IMR-90 (cell line): ENCODE results near the gene KRT27. TPM values are rescaled to one million over a fixed set of nuclear protein-coding genes. Genes with fewer than 3 reads are reported as not detected.

Experiments
- ATAC-seq: fragments of 200-7000 bp; cut with Tn5 transposase; 2 replicates; pipeline ENCODE4 v1.9.1; 2020; ENCODE audit warnings: low read depth, mild to moderate bottlenecking, moderate library complexity
- BruUV-seq: library from RNA; stranded (reverse); fragments of 400-500 nt; replicated peaks from 2 replicates; lab custom pipeline; 2021; lab: Mats Ljungman, UMichigan
- CTCF ChIA-PET: fragments of 300-600 bp; formaldehyde crosslinking; extraction: SDS; loops from one replicate; lab custom pipeline; 2021; ENCODE audit warnings: antibody characterized with exemption; lab: Yijun Ruan, JAX
- POLR2A ChIA-PET: fragments of 300-600 bp; sonication (Branson Sonifier 250); formaldehyde crosslinking; loops from one replicate; lab custom pipeline; 2022; ENCODE audit warnings: antibody characterized with exemption; ENCODE audit not compliant: unreplicated experiment; lab: Charles Lee
- DNase-seq: peaks from one replicate; pipeline ENCODE4 v3.0.0; 2013
- H2AFZ ChIP-seq: replicated peaks from 2 replicates; pipeline ENCODE3; 2013; ENCODE audit warnings: low read length, mild to moderate bottlenecking; ENCODE audit not compliant: poor library complexity
- H2AK5ac ChIP-seq: 2 replicates; pipeline ENCODE4 v1.6.1; 2013; ENCODE audit warnings: low read depth, low read length, inconsistent platforms
- H2AK9ac ChIP-seq: replicated peaks from 2 replicates; pipeline ENCODE3; 2013; ENCODE audit warnings: mild to moderate bottlenecking, low read depth, low read length, moderate library complexity; ENCODE audit not compliant: poor library complexity
- H2BK120ac ChIP-seq: 2 replicates; pipeline ENCODE4 v1.6.1; 2013; ENCODE audit warnings: low read depth, low read length, inconsistent platforms
- H2BK15ac ChIP-seq: 3 replicates; pipeline ENCODE4 v1.6.1; 2013; ENCODE audit warnings: low read depth, low read length, inconsistent platforms
- H2BK20ac ChIP-seq: 2 replicates; pipeline ENCODE4 v1.6.1; 2013; ENCODE audit warnings: low read depth, mild to moderate bottlenecking, inconsistent platforms, low read length, moderate library complexity
- H2BK5ac ChIP-seq: 2 replicates; pipeline ENCODE4 v1.6.1; 2013; ENCODE audit warnings: mild to moderate bottlenecking, low read depth, low read length, inconsistent platforms; ENCODE audit not compliant: poor library complexity, severe bottlenecking
- H3K14ac ChIP-seq: replicated peaks from 2 replicates; pipeline ENCODE4 v1.6.1; 2013; ENCODE audit warnings: low read depth, low read length, inconsistent platforms
- H3K18ac ChIP-seq: 2 replicates; pipeline ENCODE4 v1.6.1; 2013; ENCODE audit warnings: low read depth, low read length, control low read depth
- H3K23ac ChIP-seq: 2 replicates; pipeline ENCODE4 v1.6.1; 2013; ENCODE audit warnings: low read depth, low read length, inconsistent platforms
- H3K27ac ChIP-seq: 2 replicates; pipeline ENCODE4 v1.5.1; 2013; ENCODE audit warnings: mild to moderate bottlenecking, control low read depth, low read length; ENCODE audit not compliant: insufficient read depth
- H3K27me3 ChIP-seq: 2 replicates; pipeline ENCODE4 v1.6.1; 2013; ENCODE audit warnings: low read length; ENCODE audit not compliant: control insufficient read depth, insufficient read depth
- H3K36me3 ChIP-seq: 2 replicates; pipeline ENCODE4 v1.6.1; 2013; ENCODE audit warnings: low read length, mixed read lengths; ENCODE audit not compliant: control insufficient read depth, insufficient read depth
- H3K4ac ChIP-seq: 2 replicates; pipeline ENCODE4 v1.6.1; 2013; ENCODE audit warnings: low read depth, low read length, inconsistent platforms
- H3K4me1 ChIP-seq: 2 replicates; pipeline ENCODE4 v1.6.1; 2013; ENCODE audit warnings: low read length, mixed read lengths; ENCODE audit not compliant: control insufficient read depth, insufficient read depth
- H3K4me2 ChIP-seq: 2 replicates; pipeline ENCODE4 v1.6.1; 2013; ENCODE audit warnings: low read depth, mild to moderate bottlenecking, control low read depth, low read length, moderate library complexity
- H3K4me3 ChIP-seq: 2 replicates; pipeline ENCODE4 v1.5.1; 2013; ENCODE audit warnings: low read depth, mild to moderate bottlenecking, control low read depth, low read length, moderate library complexity; ENCODE audit not compliant: insufficient read depth
- H3K56ac ChIP-seq: 2 replicates; pipeline ENCODE4 v1.6.1; 2013; ENCODE audit warnings: low read length, inconsistent platforms; ENCODE audit not compliant: insufficient read depth; ENCODE audit errors: extremely low read depth
- H3K79me1 ChIP-seq, 2 experiments: 2 replicates each; pipeline ENCODE4 v1.6.1; 2013; ENCODE audit warnings: low read length in 2 of 2, inconsistent platforms in 1 of 2, low read depth in 1 of 2
- H3K9ac ChIP-seq: 2 replicates; pipeline ENCODE4 v1.6.1; 2013; ENCODE audit warnings: low read depth, low read length, control low read depth
- H3K9me1 ChIP-seq: 2 replicates; pipeline ENCODE4 v1.6.1; 2013; ENCODE audit warnings: low read length, inconsistent platforms; ENCODE audit not compliant: insufficient read depth
- H3K9me3 ChIP-seq: 2 replicates; pipeline ENCODE4 v1.6.1; 2013; ENCODE audit warnings: low read length; ENCODE audit not compliant: control insufficient read depth, insufficient read depth
- H4K20me1 ChIP-seq: 2 replicates; pipeline ENCODE4 v1.6.1; 2013; ENCODE audit warnings: low read length, inconsistent platforms; ENCODE audit not compliant: insufficient read depth
- H4K5ac ChIP-seq: 2 replicates; pipeline ENCODE4 v1.6.1; 2013; ENCODE audit warnings: mild to moderate bottlenecking, low read depth, low read length, control low read depth
- H4K8ac ChIP-seq, 2 experiments: 2 replicates each; pipeline ENCODE4 v1.6.1; 2013; ENCODE audit warnings: low read depth in 2 of 2, low read length in 2 of 2, control low read depth in 1 of 2, inconsistent platforms in 1 of 2
- H4K91ac ChIP-seq: 2 replicates; pipeline ENCODE4 v1.6.1; 2013; ENCODE audit warnings: low read depth, low read length, inconsistent platforms; ENCODE audit not compliant: insufficient read depth
- CHD1 ChIP-seq: IDR thresholded peaks from 2 replicates; pipeline ENCODE4 v1.6.1; 2012; ENCODE audit warnings: low read depth, low read length, improper control_type of control experiment
- WGBS, 2 experiments: methylation state at CpG; one replicate each; pipeline versions ENCODE4 v1.1.5 to v1.1.7; 2013; ENCODE audit warnings: missing lambda C conversion rate in 2 of 2; ENCODE audit not compliant: insufficient read length in 1 of 2; ENCODE audit errors: extremely low coverage in 2 of 2; 5-methylcytosine and 5-hydroxymethylcytosine counted together
- dilution Hi-C: fragments of 300-500 bp; cut with HindIII; formaldehyde crosslinking; loops from one replicate; pipeline ENCODE4 v1.14.3; 2018; ENCODE audit warnings: low sequenced_read_pairs; ENCODE audit not compliant: unreplicated experiment
- in situ Hi-C: fragments of 300-500 bp; cut with MboI; formaldehyde crosslinking; loops from 3 replicates; pipeline ENCODE4 v1.14.3; 2019; ENCODE audit warnings: low sequenced_read_pairs, inconsistent platforms, mixed read lengths
- intact Hi-C: fragments of 100-400 bp; cut with micrococcal nuclease; formaldehyde crosslinking; loops from 2 replicates; pipeline ENCODE4 v1.10.0; 2022
- polyA plus RNA-seq, 3 experiments: library from polyadenylated mRNA; depleted of rRNA; stranded (reverse); fragments of >200 nt; gene quantifications; 2 replicates each; pipeline ENCODE4 v1.2.3, GENCODE V29; 2012; ENCODE audit warnings: low replicate concordance in 1 of 3
- total RNA-seq: library from RNA; depleted of rRNA; stranded (reverse); fragments of >200 nt; gene quantifications from 2 replicates; pipeline ENCODE4 v1.2.3, GENCODE V29; 2012

KRT27 gene
- total and polyA plus RNA-seq, 2 of the 4 experiments (the other 2 are of a cell fraction): not detected

DNA sequence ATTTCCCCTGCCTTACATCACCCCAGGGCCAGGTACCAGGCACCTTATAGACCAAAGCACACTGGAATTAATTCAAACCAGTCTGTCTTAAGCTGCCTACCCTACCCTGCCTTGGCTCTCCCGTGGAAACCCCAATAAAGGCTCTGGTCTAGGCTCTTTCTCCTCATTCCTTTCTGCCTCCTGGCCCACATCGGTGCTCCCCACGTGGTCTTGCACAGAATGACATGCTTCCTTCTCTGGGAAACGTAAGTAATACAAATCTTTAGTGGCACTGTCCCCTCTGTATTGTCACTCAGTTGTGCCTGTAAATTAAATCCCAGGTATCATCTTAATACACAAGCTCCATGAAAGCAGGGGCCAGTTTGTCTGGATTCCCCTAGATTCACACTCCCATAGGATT, 43.8 kb downstream of the KRT27 start:
- Histone ChIP-seq H4K8ac (no peak overlapping the region), H2BK15ac (no peak overlapping the region), H3K4me1 (no peaks in the 10 kb centered on the region), H3K4me3 (no peak overlapping the region), H4K91ac (no peak overlapping the region), H3K4me2 (no peak overlapping the region), H3K23ac (no peak overlapping the region), H3K56ac (no peak overlapping the region), H2BK20ac (no peak overlapping the region), H4K20me1 (no peaks in the 10 kb centered on the region), H3K36me3 (no peaks in the 10 kb centered on the region), H3K27me3 (peaks cover 43% of the 10 kb centered on the region), H2BK120ac (no peak overlapping the region), H3K9me3 (peaks cover 4% of the 10 kb centered on the region; the same call in 1 of the 2 replicates), H2BK5ac (no peak overlapping the region), H3K18ac (no peak overlapping the region), H3K9me1 (no peaks in the 10 kb centered on the region), H3K79me1 (no peaks in the 10 kb centered on the region), H2AK9ac (no peak overlapping the region), H3K27ac (no peak overlapping the region), H2AFZ (no peak overlapping the region), H3K4ac (no peak overlapping the region), H4K5ac (no peak overlapping the region), H3K9ac (no peak overlapping the region), H3K14ac (no peak overlapping the region), H2AK5ac (no peak overlapping the region)
- POLR2A ChIA-PET: no interaction called here
- DNase-seq (no peak), ATAC-seq (no peak)
- CTCF ChIA-PET: no interaction called here
- intact Hi-C loops (no loop called here), in situ Hi-C loops (no loop called here), dilution Hi-C loops (no loop called here)
- 0% methylated on average over 1 of the region's 4 CpGs; no CpG with 5 or more reads in 1 of the 2 experiments for WGBS, 2 experiments
- TF ChIP-seq CHD1: no peak
- BruUV-seq: no TSS peak
